Activated naive CD8-positive, alpha-beta T cell treated with anti-CD3 and anti-CD28 coated beads for 36 hours (primary cell): ENCODE measurements around the gene AK3. TPM values are rescaled to one million over a fixed set of nuclear protein-coding genes. Genes with fewer than 3 reads are reported as not detected.
A peak's percentile ranks its signal among the peaks of the same experiment; 100 is the strongest.

Experiments used
- DNase-seq: peaks from one replicate; pipeline ENCODE4 v3.0.0; 2021
- H3K27ac Mint-ChIP-seq: one replicate; pipeline ENCODE4 v1.8.0; 2022; ENCODE audit warnings: mild to moderate bottlenecking, moderate library complexity, mixed read lengths
- H3K27me3 Mint-ChIP-seq: one replicate; pipeline ENCODE4 v1.8.0; 2022; ENCODE audit warnings: mild to moderate bottlenecking, mixed read lengths
- H3K36me3 Mint-ChIP-seq: one replicate; pipeline ENCODE4 v1.8.0; 2021; ENCODE audit warnings: mild to moderate bottlenecking, mixed read lengths
- H3K4me1 Mint-ChIP-seq: one replicate; pipeline ENCODE4 v1.8.0; 2021; ENCODE audit warnings: mixed read lengths
- H3K4me3 Mint-ChIP-seq: one replicate; pipeline ENCODE4 v1.8.0; 2022; ENCODE audit warnings: mild to moderate bottlenecking, moderate library complexity, mixed read lengths
- H3K9me3 Mint-ChIP-seq: one replicate; pipeline ENCODE4 v1.8.0; 2022; ENCODE audit warnings: mixed read lengths
- total RNA-seq, 2 experiments: library from RNA; stranded (reverse); gene quantifications; one replicate each; pipeline ENCODE4 v1.2.3, GENCODE V29; 2021

Gene AK3
- total RNA-seq, 2 experiments from 2014 or later = 32.2 to 33.3 TPM

DNA sequence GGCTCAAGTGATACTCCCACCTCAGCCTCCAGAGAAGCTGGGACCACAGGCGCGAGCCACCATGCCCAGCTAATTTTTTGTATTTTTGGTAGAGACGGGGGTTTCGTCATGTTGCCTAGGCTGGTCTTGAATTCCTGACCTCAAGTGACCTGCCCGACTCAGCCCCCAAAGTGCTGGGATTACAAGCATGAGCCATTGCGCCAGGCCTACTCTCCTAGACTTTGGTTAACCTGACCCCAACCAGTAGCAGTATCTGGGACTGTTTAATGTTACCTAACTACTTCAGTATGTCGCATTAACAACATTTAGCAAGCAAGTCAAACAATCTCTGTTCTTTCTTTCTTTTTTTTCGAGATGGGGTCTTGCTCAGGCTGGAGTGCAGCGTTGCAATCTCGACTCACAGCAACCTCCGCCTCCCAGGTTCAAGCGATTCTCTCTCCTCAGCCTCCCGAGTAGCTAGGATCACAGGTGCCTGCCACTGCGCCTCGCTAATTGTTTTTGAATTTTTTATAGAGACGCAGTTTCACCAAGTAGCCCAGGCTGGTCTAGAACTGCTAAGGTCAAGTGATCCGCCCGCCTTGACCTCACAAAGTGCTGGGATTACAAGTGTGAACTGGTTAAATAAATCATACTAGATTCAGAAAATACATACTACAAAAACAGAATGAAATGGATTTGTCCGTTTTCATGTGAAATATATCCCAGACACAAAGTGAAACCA, 2.0 kb downstream of the AK3 start:
- no peak for DNase-seq
- no peaks in the 10 kb centered on the region for H3K27me3 Mint-ChIP-seq
- H3K36me3 Mint-ChIP-seq = peaks cover 24% of the 10 kb centered on the region
- peak overlapping the region; percentile 89 for H3K4me3 Mint-ChIP-seq
- H3K9me3 Mint-ChIP-seq = no peaks in the 10 kb centered on the region
- peak overlapping the region; percentile 88 for H3K27ac Mint-ChIP-seq
- H3K4me1 Mint-ChIP-seq = peaks cover 42% of the 10 kb centered on the region

DNA sequence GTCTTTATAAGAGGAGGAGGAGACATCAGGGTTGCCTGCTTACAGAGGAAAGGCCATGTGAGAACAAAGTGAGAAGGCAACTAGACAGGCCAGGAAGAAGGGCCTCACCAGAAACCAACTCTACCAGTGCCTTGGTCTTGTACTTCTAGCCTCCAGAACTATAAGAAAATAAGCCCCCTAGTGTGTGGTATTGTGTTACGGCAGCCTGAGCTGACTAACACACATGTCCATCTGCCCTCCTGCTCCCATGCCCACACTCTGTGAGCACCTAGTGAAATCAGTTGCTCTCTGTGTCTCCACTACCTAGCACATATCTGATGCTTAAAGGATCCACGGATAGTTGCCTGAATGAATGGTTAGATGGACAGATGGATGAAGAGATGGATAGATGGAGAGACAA, 6.9 kb downstream of the AK3 start:
- Mint-ChIP-seq H3K27me3 (no peaks in the 10 kb centered on the region), H3K27ac (no peak overlapping the region), H3K36me3 (peaks cover 30% of the 10 kb centered on the region), H3K9me3 (no peaks in the 10 kb centered on the region), H3K4me1 (peaks cover 39% of the 10 kb centered on the region), H3K4me3 (no peak overlapping the region)
- no peak for DNase-seq

DNA sequence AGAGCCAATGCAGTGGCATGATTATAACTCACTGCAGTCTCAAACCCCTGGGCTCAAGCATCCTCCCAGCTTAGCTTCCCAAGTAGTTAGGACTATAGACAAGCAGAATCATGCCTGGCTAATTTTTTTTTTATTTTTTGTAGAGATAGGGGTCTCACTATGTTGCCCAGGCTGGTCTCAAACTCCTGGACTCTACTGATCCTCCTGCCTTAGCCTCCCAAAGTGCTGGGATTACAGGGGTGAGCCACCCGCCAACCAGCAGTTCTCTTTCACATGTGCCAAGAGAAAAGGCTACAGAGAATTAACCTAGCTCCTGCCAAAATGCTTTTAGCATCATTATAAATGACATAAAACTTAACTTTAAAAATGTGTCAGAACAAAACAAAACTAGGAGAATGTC, 8.1 kb downstream of the AK3 start:
- DNase-seq = no peak
- Mint-ChIP-seq H3K36me3 (peaks cover 29% of the 10 kb centered on the region), H3K9me3 (no peaks in the 10 kb centered on the region), H3K27me3 (no peaks in the 10 kb centered on the region), H3K27ac (no peak overlapping the region), H3K4me1 (peaks cover 33% of the 10 kb centered on the region), H3K4me3 (no peak overlapping the region)

DNA sequence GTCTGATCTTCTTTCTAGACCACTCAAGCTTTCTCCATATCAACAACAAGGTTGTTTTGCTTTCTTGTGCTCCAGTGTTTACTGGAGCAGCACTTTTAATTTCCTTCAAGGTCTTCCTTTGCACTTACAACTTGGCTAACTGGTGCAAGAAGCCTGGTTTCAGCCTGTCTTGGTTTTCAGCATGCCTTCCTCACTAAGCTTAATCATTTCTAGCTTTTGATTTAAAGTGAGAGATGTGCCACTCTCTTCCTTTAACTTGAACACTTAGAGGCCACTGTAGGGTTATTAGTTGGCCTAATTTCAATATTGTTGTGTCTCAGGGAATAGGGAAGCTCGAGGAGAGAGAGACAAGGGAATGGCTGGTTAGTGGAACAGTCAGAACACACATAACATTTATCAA, 13.4 kb downstream of the AK3 start:
- no peaks in the 10 kb centered on the region for H3K27me3 Mint-ChIP-seq
- peaks cover 36% of the 10 kb centered on the region for H3K36me3 Mint-ChIP-seq
- H3K4me3 Mint-ChIP-seq = no peak overlapping the region
- no peak overlapping the region for H3K27ac Mint-ChIP-seq
- H3K4me1 Mint-ChIP-seq = peaks cover 41% of the 10 kb centered on the region
- DNase-seq = no peak
- no peaks in the 10 kb centered on the region for H3K9me3 Mint-ChIP-seq

DNA sequence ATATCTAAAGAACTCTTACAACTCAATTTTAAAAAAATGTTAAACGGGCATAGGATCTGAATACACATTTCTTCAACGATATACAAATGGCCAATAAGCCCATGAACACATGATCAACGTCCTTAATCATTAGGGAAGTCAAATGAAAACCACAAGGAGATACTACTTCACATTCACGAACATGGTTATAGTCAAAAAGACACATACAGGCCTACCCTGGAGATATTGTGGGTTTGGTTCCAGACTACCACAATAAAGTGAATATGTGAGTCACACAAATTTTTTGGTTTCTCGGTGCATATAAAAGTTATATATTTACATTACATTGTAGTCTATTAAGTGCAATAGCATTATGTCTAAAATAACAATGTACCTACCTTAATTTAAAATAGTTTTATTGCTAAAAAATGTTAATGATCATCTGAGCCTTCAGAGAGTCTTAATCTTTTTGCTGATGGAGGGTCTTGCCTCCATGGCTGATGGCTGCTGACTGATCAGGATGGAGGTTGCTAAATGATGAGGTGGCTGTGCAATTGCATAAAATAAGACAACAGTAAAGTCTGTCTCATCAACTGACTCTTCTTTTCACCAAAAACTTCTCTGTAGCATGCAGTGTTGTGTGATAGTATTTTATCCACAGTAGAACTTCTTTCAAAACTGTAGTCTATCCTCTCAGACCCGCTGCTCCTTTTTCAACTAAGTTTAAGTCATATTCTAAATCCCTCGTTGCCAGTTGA, 15.1 kb downstream of the AK3 start:
- no peaks in the 10 kb centered on the region for H3K27me3 Mint-ChIP-seq
- DNase-seq = no peak
- peaks cover 32% of the 10 kb centered on the region for H3K4me1 Mint-ChIP-seq
- H3K27ac Mint-ChIP-seq = no peak overlapping the region
- H3K9me3 Mint-ChIP-seq = no peaks in the 10 kb centered on the region
- H3K36me3 Mint-ChIP-seq = peaks cover 32% of the 10 kb centered on the region
- no peak overlapping the region for H3K4me3 Mint-ChIP-seq

DNA sequence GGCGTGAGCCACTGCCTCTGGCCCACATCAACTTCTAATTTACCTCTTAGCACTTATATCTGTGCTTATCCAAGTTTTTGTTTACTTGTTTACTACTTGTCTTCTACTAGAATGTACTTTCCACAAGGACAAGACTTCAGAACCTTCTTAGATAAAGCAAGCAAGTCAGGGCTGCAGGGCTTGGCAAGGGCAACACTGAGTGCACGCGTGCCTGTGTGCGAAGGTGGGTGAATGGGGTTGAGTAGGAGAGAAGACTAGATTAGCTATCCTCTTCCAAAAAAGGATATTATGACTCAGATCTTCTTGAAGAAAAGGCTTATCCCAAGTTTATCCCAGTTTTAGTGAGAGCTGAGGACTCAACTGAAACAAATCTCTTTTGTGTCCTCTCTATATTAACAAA, 19.3 kb downstream of the AK3 start:
- DNase-seq = no peak
- H3K4me1 Mint-ChIP-seq = peaks cover 22% of the 10 kb centered on the region
- peaks cover 22% of the 10 kb centered on the region for H3K36me3 Mint-ChIP-seq
- no peaks in the 10 kb centered on the region for H3K9me3 Mint-ChIP-seq
- H3K27ac Mint-ChIP-seq = no peak overlapping the region
- no peak overlapping the region for H3K4me3 Mint-ChIP-seq
- no peaks in the 10 kb centered on the region for H3K27me3 Mint-ChIP-seq

DNA sequence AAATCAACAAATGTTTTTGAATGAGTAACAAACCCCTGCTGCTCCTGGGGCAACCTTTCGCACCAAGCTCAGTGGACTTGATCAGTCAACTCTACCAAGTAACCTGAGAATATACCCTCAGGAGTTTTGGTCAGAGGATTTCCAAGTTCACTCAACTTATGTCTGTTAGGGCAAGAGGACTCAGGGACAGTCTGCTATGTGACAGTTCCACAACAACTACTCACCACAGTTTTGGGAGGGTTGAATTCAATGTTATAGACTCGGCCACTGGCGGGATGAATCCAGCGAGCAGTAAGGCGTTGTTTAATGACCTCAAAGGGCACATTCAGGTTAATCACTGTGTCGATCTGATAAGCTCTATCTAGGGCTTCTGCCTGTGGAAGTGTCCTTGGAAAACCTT, 22.1 kb downstream of the AK3 start:
- no peaks in the 10 kb centered on the region for H3K27me3 Mint-ChIP-seq
- peaks cover 15% of the 10 kb centered on the region for H3K36me3 Mint-ChIP-seq
- no peaks in the 10 kb centered on the region for H3K9me3 Mint-ChIP-seq
- H3K4me1 Mint-ChIP-seq = no peaks in the 10 kb centered on the region
- DNase-seq = no peak
- H3K4me3 Mint-ChIP-seq = no peak overlapping the region
- no peak overlapping the region for H3K27ac Mint-ChIP-seq

DNA sequence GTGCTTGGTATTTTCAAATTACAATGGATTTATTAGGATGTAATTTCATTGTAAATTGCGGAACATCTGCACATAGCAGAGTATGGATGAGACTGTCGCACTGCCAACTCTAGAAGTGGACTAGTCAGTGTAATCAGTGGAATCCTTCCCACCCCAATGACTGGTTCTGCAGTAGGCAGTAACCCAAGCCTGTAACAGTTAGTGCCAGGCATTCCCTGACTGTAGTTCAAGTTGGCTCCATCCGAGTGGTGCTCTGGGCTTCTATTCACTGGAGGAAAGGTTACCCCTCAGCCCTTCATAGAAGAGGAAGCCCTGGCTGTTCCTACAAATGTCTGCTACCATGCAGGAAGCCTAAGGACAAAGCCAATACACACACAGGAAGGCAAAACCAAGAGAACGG, 23.2 kb downstream of the AK3 start:
- no peaks in the 10 kb centered on the region for H3K27me3 Mint-ChIP-seq
- no peaks in the 10 kb centered on the region for H3K9me3 Mint-ChIP-seq
- H3K27ac Mint-ChIP-seq = no peak overlapping the region
- H3K36me3 Mint-ChIP-seq = peaks cover 20% of the 10 kb centered on the region
- no peak for DNase-seq
- H3K4me3 Mint-ChIP-seq = no peak overlapping the region
- H3K4me1 Mint-ChIP-seq = no peaks in the 10 kb centered on the region

DNA sequence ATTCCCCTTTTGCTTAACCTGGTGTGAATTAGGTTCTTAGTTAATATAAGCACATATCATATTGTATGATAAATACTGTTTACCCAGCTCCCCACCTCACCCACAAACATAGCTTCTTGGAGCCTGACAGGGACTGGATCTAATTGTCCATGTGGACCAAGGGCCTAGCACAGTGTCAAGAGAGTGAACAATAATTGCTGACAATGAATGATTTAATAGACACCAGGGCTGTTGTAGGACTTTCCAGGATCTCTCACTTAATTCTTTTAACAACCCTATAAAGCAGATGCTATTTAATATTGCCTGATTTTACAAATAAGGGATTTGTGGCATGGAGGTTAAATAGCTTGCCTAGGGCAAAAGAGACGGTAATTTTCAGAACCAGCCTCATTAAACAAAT, 24.8 kb downstream of the AK3 start:
- no peak for DNase-seq
- no peak overlapping the region for H3K27ac Mint-ChIP-seq
- peaks cover 18% of the 10 kb centered on the region for H3K36me3 Mint-ChIP-seq
- H3K27me3 Mint-ChIP-seq = no peaks in the 10 kb centered on the region
- H3K9me3 Mint-ChIP-seq = no peaks in the 10 kb centered on the region
- no peak overlapping the region for H3K4me3 Mint-ChIP-seq
- H3K4me1 Mint-ChIP-seq = no peaks in the 10 kb centered on the region

DNA sequence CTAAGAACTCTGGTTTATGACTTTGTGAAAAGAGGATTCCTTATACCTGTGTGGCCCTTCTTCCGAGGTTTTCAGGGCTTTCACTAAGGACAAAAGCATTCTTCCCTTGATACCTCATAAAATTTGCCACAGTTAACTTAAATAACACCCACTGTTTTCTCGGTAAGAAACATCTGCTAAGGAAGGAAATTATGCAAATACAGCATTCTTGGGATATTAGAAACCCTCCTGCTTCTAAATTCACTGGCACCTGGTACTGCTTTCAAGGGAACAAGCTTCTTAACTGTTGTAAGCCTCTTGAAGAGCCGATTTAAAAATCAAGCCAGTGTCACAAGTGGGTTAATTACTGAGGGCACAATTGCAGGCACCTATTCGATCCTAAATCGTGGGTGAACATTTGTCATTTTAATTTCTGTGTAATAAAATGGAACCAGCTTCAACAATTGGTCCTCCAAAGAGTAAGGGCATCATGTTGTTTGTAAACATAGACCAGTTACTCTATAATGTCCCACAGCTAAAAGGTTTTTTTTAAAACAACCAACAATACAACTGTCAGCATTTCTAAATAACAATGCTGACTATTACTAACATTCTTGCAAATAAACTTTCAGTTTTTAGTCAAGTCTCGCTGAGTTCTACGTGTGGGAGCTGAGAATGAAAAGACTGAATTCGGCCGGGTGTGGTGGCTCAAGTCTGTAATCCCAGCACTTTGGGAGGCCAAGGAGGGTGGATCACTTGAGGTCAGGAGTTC, 26.6 kb downstream of the AK3 start:
- Mint-ChIP-seq H3K4me1 (peaks cover 2% of the 10 kb centered on the region), H3K9me3 (no peaks in the 10 kb centered on the region), H3K36me3 (peaks cover 26% of the 10 kb centered on the region), H3K27ac (no peak overlapping the region), H3K4me3 (no peak overlapping the region), H3K27me3 (no peaks in the 10 kb centered on the region)
- DNase-seq = no peak

DNA sequence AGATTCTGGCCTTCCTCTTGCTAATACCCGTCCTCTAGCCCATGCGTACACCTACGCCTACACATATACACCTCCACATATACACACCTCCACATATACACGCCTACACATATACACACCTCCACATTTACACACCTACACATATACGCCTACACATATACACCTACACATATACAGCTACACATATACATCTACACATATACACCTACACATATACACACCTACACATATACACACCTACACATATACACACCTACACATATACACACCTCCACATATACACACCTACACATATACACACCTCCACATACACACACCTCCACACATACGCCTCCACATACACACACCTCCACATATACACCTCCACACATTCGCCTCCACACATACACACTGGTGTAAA, 27.2 kb downstream of the AK3 start:
- Mint-ChIP-seq H3K36me3 (peaks cover 29% of the 10 kb centered on the region), H3K27ac (no peak overlapping the region)

DNA sequence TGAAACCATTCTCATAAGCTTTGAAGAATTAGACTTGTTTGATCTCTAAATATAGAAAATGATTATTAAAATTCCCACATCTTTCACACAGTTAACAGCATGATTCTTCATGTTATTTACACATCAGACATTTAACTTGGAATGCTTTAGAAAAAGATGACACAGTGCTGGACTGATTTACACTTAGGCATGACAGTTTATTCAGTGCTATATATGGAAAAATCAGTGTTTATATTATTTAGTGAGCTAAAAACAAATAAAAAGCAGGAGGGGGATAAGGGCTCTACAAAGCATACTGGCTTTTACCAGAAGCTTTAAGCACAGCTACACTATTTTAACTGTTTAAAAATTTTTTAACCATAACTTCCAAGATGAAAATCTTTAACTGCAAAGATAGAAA, 31.6 kb downstream of the AK3 start:
- Mint-ChIP-seq H3K27ac (no peak overlapping the region), H3K9me3 (no peaks in the 10 kb centered on the region), H3K36me3 (peaks cover 36% of the 10 kb centered on the region), H3K4me1 (peaks cover 17% of the 10 kb centered on the region), H3K27me3 (no peaks in the 10 kb centered on the region), H3K4me3 (no peak overlapping the region)
- DNase-seq = no peak

More for the DNA sequence above, 27.2 kb downstream of the AK3 start:
- Mint-ChIP-seq H3K4me3 (no peak overlapping the region), H3K4me1 (peaks cover 6% of the 10 kb centered on the region), H3K9me3 (no peaks in the 10 kb centered on the region), H3K27me3 (no peaks in the 10 kb centered on the region)
- no peak for DNase-seq

DNA sequence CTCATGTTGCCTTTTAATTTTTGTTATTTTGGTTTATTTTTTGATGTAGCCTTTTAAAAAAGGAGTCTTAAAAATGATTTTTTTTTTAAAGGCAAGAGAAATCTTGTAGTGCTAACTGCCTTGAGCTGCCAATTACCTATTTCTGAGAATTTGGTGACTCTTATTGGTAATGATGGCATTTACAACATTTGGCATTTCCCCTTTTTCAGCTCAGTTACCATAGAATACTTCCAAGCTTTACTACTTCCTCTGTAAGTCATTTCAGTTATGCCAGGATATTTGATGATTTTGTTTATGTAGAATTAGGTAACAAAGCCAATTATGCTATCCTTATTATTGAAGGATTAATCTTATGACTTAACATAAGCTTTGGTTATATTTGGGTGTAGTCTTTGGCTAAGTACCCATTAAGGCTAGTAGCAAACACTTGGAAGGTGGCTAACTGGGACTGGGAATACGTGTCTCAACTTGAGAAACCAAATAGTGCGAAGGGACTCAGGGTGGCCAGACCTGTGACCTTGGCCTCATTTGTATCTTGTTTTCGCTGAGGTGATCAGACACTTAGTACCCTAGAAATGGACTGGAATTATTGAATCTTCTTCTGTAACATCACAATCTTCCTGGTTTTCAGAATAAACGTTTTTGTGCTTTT, 33.9 kb downstream of the AK3 start:
- H3K4me1 Mint-ChIP-seq = peaks cover 19% of the 10 kb centered on the region
- H3K4me3 Mint-ChIP-seq = no peak overlapping the region
- peak overlapping the region; percentile 60 for H3K27ac Mint-ChIP-seq
- no peak for DNase-seq
- peaks cover 32% of the 10 kb centered on the region for H3K36me3 Mint-ChIP-seq
- no peaks in the 10 kb centered on the region for H3K9me3 Mint-ChIP-seq
- no peaks in the 10 kb centered on the region for H3K27me3 Mint-ChIP-seq

DNA sequence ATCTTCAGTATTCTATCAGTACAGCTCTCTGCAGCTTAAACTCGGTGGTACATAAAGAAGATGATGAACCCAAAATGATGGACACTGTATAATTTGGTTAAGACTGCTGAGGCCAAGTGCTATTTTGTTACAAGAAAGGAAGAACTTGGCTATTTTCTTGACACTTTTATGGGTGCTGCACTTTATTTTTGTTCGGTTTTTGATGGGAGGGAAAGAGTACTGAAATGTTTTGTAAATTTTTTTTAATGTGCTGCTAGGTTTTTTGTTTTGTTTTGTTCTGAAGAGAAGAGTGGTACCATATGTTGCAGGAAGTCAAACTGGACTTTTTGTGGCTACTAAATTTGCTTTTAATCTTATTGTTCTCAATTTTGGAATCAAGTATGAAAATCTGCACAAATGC, 35.0 kb downstream of the AK3 start:
- Mint-ChIP-seq H3K9me3 (no peaks in the 10 kb centered on the region), H3K4me3 (no peak overlapping the region), H3K4me1 (peaks cover 21% of the 10 kb centered on the region), H3K27ac (peak overlapping the region; percentile 52), H3K27me3 (no peaks in the 10 kb centered on the region), H3K36me3 (peaks cover 36% of the 10 kb centered on the region)
- no peak for DNase-seq

DNA sequence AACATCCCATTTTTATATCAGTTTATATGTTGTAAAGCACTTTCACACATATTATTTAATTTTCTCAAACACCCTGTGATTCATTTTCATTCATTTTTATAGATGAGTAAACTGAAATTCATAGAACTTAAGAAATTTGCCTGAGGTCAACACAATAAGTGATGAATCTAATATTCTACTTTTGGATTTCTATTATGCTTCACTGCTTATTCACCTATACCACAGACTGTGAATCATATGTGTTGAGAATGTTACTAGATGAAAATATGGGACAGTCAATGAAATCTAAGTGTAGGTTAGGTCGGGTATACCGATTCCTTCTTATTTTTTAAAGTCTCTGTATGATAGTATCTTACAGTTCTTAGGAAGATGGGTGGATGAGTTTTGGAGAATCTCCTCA, 36.9 kb downstream of the AK3 start:
- Mint-ChIP-seq H3K36me3 (peaks cover 27% of the 10 kb centered on the region), H3K4me1 (peaks cover 17% of the 10 kb centered on the region), H3K27me3 (no peaks in the 10 kb centered on the region), H3K27ac (no peak overlapping the region), H3K4me3 (no peak overlapping the region), H3K9me3 (no peaks in the 10 kb centered on the region)
- no peak for DNase-seq
